GM18907 (cell line): Measurements from ENCODE around the gene HLA-DMB.

ENCODE experiments used
- ATAC-seq: cut with Tn5 transposase; IDR thresholded peaks from one replicate; pipeline ENCODE4 v1.9.1; 2021; ENCODE audit warnings: mild to moderate bottlenecking, moderate library complexity; ENCODE audit not compliant: unreplicated experiment

The HLA-DMB gene

DNA sequence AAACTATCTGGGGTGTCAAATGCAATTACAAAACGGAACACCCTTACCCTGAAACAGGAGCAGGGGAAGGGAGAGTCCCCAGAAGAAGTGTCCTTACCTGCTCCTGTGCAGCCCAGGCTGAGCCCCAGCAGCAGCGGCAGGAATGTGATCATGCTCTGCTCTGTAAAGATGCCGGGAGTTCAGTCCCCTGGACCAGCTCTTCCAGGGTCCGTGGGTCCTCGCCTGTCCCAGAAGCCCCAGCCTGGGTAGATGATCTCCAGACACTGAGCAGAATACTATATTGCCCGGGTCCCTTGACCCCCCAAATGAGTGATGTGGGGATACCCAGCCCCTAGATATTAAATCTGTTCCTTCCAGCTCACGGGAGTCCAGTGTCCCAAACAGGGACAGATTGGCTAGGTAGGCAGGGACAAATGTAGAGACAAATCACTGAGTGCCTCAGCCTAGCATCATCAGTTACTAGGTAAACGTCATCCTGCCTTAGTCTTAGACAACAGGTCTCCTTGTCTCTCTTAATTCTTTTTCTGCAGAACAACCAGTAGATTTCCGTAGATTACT, at the start of gene HLA-DMB:
Gene HLA-DMB (minus strand): TSS at position 373 of the 558 bp plus-strand sequence. CDS start 221 bp downstream, at position 152.
- peak; percentile 51 for ATAC-seq

GRCh38 chr6:32989368-32989767, 48.5 kb upstream of the HLA-DMB start:
- no peak for ATAC-seq

- peak; percentile 50 for ATAC-seq
Measured at GRCh38 chr6:32984622-32985389, 44.0 kb upstream of the HLA-DMB start.

DNA sequence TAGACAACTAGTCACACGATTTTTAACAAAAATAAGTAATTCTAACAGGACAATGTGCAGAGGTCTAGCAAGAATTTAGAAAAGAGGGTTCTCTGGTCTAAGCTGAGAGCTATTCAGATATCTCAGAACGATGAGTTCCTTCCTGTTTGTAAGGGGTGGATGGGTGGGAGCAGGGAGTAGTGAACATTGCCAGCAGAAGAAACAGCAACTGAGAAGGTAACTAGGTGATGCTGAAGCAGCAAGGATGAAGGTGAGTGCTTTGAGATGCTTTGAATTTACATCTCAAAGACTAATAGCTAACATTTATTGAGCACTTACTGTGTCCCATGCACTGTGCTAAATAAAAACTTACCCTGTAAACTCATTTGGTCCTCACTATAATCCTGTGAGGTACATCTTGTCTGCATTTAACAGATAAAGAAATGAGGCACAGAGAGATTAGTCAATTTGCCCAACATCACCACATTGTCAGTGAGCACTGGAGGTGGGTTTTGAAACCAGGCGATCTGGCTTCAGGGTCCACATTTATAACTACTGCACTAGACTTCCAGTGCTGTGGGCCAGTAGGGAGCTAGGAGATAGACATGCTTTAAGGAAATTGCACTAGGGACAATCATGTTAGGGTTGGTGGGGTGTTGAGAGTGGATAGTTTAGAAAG, 43.3 kb upstream of the HLA-DMB start:
- ATAC-seq: peak; percentile 21

- no peak for ATAC-seq
Measured at GRCh38 chr6:32983493-32983848, 42.6 kb upstream of the HLA-DMB start.

DNA sequence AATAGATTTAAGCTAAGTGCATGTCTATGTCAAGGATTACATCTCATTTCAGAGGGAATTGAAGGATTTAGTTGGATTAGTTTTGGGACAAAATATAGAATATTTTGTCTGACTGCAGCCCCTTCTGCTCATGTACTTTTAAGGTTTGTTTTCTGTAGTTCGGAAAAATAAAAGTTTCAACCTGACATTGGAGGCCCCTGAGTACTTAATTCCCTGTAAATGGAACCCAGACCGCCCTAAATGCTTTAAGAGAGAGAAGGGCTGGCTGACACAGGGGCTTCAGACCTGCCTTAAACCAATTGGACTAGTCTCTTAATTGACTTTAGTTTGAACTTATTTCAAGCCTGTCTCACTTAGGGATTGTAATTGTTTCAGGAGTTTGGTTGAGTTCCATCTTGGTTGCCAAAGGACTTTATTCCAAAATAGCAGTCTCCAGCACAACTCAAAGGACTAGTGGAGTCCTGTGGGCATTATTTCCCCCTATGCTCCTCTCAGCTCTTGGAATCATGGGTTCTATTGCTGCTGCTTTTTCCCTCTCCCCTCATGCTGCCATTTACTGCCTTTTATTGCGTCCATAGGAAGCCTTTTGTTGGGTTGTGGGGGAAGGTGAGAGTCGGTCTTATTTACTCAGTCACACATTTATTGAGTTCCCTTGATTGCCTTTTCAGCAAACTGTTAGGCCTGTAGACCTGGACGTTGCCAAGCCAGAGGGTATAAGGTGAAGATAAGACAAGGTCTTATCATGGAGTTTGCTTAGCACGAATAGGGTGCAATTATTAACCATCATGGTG, 42.1 kb upstream of the HLA-DMB start:
- no peak for ATAC-seq

- no peak for ATAC-seq
Measured at GRCh38 chr6:32982084-32982701, 41.4 kb upstream of the HLA-DMB start.

DNA sequence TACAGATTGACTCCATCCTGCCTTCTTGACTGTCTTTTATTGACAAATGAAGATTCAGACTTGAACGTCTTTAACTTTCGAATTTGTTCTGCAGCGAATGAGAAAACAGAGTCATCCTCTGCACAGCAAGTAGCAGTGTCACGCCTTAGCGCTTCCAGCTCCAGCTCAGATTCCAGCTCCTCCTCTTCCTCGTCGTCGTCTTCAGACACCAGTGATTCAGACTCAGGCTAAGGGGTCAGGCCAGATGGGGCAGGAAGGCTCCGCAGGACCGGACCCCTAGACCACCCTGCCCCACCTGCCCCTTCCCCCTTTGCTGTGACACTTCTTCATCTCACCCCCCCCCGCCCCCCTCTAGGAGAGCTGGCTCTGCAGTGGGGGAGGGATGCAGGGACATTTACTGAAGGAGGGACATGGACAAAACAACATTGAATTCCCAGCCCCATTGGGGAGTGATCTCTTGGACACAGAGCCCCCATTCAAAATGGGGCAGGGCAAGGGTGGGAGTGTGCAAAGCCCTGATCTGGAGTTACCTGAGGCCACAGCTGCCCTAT, 39.7 kb upstream of the HLA-DMB start:
- ATAC-seq: no peak

- no peak for ATAC-seq
Measured at GRCh38 chr6:32979720-32980487, 39.1 kb upstream of the HLA-DMB start.

DNA sequence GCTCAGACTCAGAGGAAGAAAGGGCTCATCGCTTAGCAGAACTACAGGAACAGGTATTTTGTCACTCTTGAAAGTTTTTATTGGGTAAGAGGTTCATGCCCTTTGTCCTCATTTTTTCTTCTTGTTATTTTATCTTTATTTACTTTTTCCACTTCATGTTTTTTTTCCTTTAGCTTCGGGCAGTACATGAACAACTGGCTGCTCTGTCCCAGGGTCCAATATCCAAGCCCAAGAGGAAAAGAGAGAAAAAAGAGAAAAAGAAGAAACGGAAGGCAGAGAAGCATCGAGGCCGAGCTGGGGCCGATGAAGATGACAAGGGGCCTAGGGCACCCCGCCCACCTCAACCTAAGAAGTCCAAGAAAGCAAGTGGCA, 37.1 kb upstream of the HLA-DMB start:
- ATAC-seq: no peak

GRCh38 chr6:32977272-32977952, 36.6 kb upstream of the HLA-DMB start:
- ATAC-seq: no peak

- ATAC-seq: no peak
Measured at GRCh38 chr6:32976334-32977069, 35.7 kb upstream of the HLA-DMB start.

- ATAC-seq: no peak
Measured at GRCh38 chr6:32975886-32976285, 35.1 kb upstream of the HLA-DMB start.

GRCh38 chr6:32974541-32975308, 33.9 kb upstream of the HLA-DMB start:
- ATAC-seq: no peak

- ATAC-seq: no peak
Measured at GRCh38 chr6:32974016-32974333, 33.1 kb upstream of the HLA-DMB start.

- no peak for ATAC-seq
Measured at GRCh38 chr6:32973144-32974015, 32.6 kb upstream of the HLA-DMB start.
